ENCODE measurements around the gene FAIM2.

GRCh38 chr12:49843411-49843810 is 60.3 kb downstream of the FAIM2 start:
- TF ChIP-seq CTCF (IDR thresholded peaks at IDR 0.05; ENCODE audit: poor library complexity) = no peak
- no peak for TF ChIP-seq EZH2 (IDR thresholded peaks at IDR 0.05; ENCODE audit: borderline replicate concordance)

Measured in hepatocyte (in vitro differentiated cells).